ENCODE data around the gene PCNX2. TPM values are rescaled to one million over a fixed set of nuclear protein-coding genes. Genes with fewer than 3 reads are reported as not detected.
"Not testable (repeated sequence)": the region's sequence is repeated elsewhere in the genome, so short reads cannot be mapped to it uniquely, and the experiment has no call there.

Gene PCNX2
- total RNA-seq, 1 experiment from 2014 or later: 96.2 TPM

- H3K79me2 ChIP-seq (ENCODE audit: low read length): no peaks in the 10 kb centered on the region
- no peak overlapping the region for H3K4me3 ChIP-seq (ENCODE audit: low read length)
- peaks cover 54% of the 10 kb centered on the region for H3K36me3 ChIP-seq (ENCODE audit: insufficient read depth, low read length)
- no peak overlapping the region for H2AFZ ChIP-seq (ENCODE audit: low read length)
- H3K27ac ChIP-seq (ENCODE audit: low read length): no peak overlapping the region
- no peaks in the 10 kb centered on the region for H3K9me2 ChIP-seq (replicated peaks; ENCODE audit: insufficient read depth, low read length)
- H3K4me2 ChIP-seq (ENCODE audit: low read depth, low read length, poor library complexity, severe bottlenecking): no peak overlapping the region
- DNase-seq: no peak
- no peaks in the 10 kb centered on the region for H4K20me1 ChIP-seq (ENCODE audit: insufficient read depth, low read depth, low read length)
- H3K27me3 ChIP-seq (ENCODE audit: low read length): no peaks in the 10 kb centered on the region
- no peak overlapping the region for H3K9ac ChIP-seq (ENCODE audit: low read length)
- no peaks in the 10 kb centered on the region for H3K4me1 ChIP-seq (ENCODE audit: low read length)
- H3K9me3 ChIP-seq (ENCODE audit: low read length): peaks cover 7% of the 10 kb centered on the region; the same call in 1 of the 2 replicates
Observed at GRCh38 chr1:233193741-233194140, 101.8 kb downstream of the PCNX2 start.

GRCh38 chr1:233190987-233191386, 104.5 kb downstream of the PCNX2 start:
- no peak overlapping the region for H3K9ac ChIP-seq (ENCODE audit: low read length)
- DNase-seq: no peak
- H3K27ac ChIP-seq (ENCODE audit: low read length): no peak overlapping the region
- H3K79me2 ChIP-seq (ENCODE audit: low read length): no peaks in the 10 kb centered on the region
- no peak overlapping the region for H3K4me2 ChIP-seq (ENCODE audit: low read depth, low read length, poor library complexity, severe bottlenecking)
- H3K9me2 ChIP-seq (replicated peaks; ENCODE audit: insufficient read depth, low read length): no peaks in the 10 kb centered on the region
- peaks cover 34% of the 10 kb centered on the region for H3K36me3 ChIP-seq (ENCODE audit: insufficient read depth, low read length)
- no peak overlapping the region for H2AFZ ChIP-seq (ENCODE audit: low read length)
- H3K9me3 ChIP-seq (ENCODE audit: low read length): 0 out of 2 replicates have a peak, but pooled peaks cover 3% of the 10 kb centered on the region
- no peaks in the 10 kb centered on the region for H3K27me3 ChIP-seq (ENCODE audit: low read length)
- no peaks in the 10 kb centered on the region for H3K4me1 ChIP-seq (ENCODE audit: low read length)
- H4K20me1 ChIP-seq (ENCODE audit: insufficient read depth, low read depth, low read length): no peaks in the 10 kb centered on the region
- no peak overlapping the region for H3K4me3 ChIP-seq (ENCODE audit: low read length)

- Histone ChIP-seq H3K36me3 (ENCODE audit: insufficient read depth, low read length) (peaks cover 23% of the 10 kb centered on the region; the same call in 1 of the 2 replicates), H3K9ac (ENCODE audit: low read length) (no peak overlapping the region), H3K4me1 (ENCODE audit: low read length) (no peaks in the 10 kb centered on the region), H3K27me3 (ENCODE audit: low read length) (no peaks in the 10 kb centered on the region), H4K20me1 (ENCODE audit: insufficient read depth, low read depth, low read length) (no peaks in the 10 kb centered on the region), H3K4me3 (ENCODE audit: low read length) (no peak overlapping the region), H3K79me2 (ENCODE audit: low read length) (no peaks in the 10 kb centered on the region), H3K27ac (ENCODE audit: low read length) (no peak overlapping the region), H3K4me2 (ENCODE audit: low read depth, low read length, poor library complexity, severe bottlenecking) (no peak overlapping the region), H3K9me3 (ENCODE audit: low read length) (no peaks in the 10 kb centered on the region), H2AFZ (ENCODE audit: low read length) (no peak overlapping the region), H3K9me2 (replicated peaks; ENCODE audit: insufficient read depth, low read length) (no peaks in the 10 kb centered on the region)
- no peak for DNase-seq
Observed at GRCh38 chr1:233189526-233189925, 106.0 kb downstream of the PCNX2 start.

GRCh38 chr1:233188061-233188460, 107.5 kb downstream of the PCNX2 start:
- no peaks in the 10 kb centered on the region for H3K9me3 ChIP-seq (ENCODE audit: low read length)
- H3K9me2 ChIP-seq (replicated peaks; ENCODE audit: insufficient read depth, low read length): no peaks in the 10 kb centered on the region
- H3K27ac ChIP-seq (ENCODE audit: low read length): no peak overlapping the region
- H3K9ac ChIP-seq (ENCODE audit: low read length): no peak overlapping the region
- H3K36me3 ChIP-seq (ENCODE audit: insufficient read depth, low read length): peaks cover 23% of the 10 kb centered on the region; the same call in 1 of the 2 replicates
- no peak overlapping the region for H2AFZ ChIP-seq (ENCODE audit: low read length)
- no peaks in the 10 kb centered on the region for H3K27me3 ChIP-seq (ENCODE audit: low read length)
- no peak overlapping the region for H3K4me3 ChIP-seq (ENCODE audit: low read length)
- no peaks in the 10 kb centered on the region for H3K79me2 ChIP-seq (ENCODE audit: low read length)
- H3K4me2 ChIP-seq (ENCODE audit: low read depth, low read length, poor library complexity, severe bottlenecking): no peak overlapping the region
- H3K4me1 ChIP-seq (ENCODE audit: low read length): no peaks in the 10 kb centered on the region
- DNase-seq: no peak
- no peaks in the 10 kb centered on the region for H4K20me1 ChIP-seq (ENCODE audit: insufficient read depth, low read depth, low read length)

- H3K79me2 ChIP-seq (ENCODE audit: low read length): no peaks in the 10 kb centered on the region
- peaks cover 16% of the 10 kb centered on the region for H3K36me3 ChIP-seq (ENCODE audit: insufficient read depth, low read length)
- no peaks in the 10 kb centered on the region for H3K27me3 ChIP-seq (ENCODE audit: low read length)
- no peak overlapping the region for H3K27ac ChIP-seq (ENCODE audit: low read length)
- H3K4me3 ChIP-seq (ENCODE audit: low read length): no peak overlapping the region
- H4K20me1 ChIP-seq (ENCODE audit: insufficient read depth, low read depth, low read length): no peaks in the 10 kb centered on the region
- peaks cover 4% of the 10 kb centered on the region; the same call in 1 of the 2 replicates for H3K9me3 ChIP-seq (ENCODE audit: low read length)
- no peaks in the 10 kb centered on the region for H3K9me2 ChIP-seq (replicated peaks; ENCODE audit: insufficient read depth, low read length)
- H3K4me2 ChIP-seq (ENCODE audit: low read depth, low read length, poor library complexity, severe bottlenecking): no peak overlapping the region
- no peak for DNase-seq
- H3K4me1 ChIP-seq (ENCODE audit: low read length): no peaks in the 10 kb centered on the region
- H2AFZ ChIP-seq (ENCODE audit: low read length): no peak overlapping the region
- no peak overlapping the region for H3K9ac ChIP-seq (ENCODE audit: low read length)
Observed at GRCh38 chr1:233183226-233184020, 112.1 kb downstream of the PCNX2 start.

GRCh38 chr1:233182587-233182986, 112.9 kb downstream of the PCNX2 start:
- Histone ChIP-seq H3K79me2 (ENCODE audit: low read length) (no peaks in the 10 kb centered on the region), H3K4me1 (ENCODE audit: low read length) (no peaks in the 10 kb centered on the region), H3K27ac (ENCODE audit: low read length) (no peak overlapping the region), H3K9ac (ENCODE audit: low read length) (no peak overlapping the region), H4K20me1 (ENCODE audit: insufficient read depth, low read depth, low read length) (no peaks in the 10 kb centered on the region), H3K36me3 (ENCODE audit: insufficient read depth, low read length) (peaks cover 24% of the 10 kb centered on the region), H3K9me3 (ENCODE audit: low read length) (peaks cover 6% of the 10 kb centered on the region; the same call in 1 of the 2 replicates), H3K27me3 (ENCODE audit: low read length) (no peaks in the 10 kb centered on the region), H3K4me2 (ENCODE audit: low read depth, low read length, poor library complexity, severe bottlenecking) (no peak overlapping the region), H3K4me3 (ENCODE audit: low read length) (no peak overlapping the region), H2AFZ (ENCODE audit: low read length) (no peak overlapping the region), H3K9me2 (replicated peaks; ENCODE audit: insufficient read depth, low read length) (no peaks in the 10 kb centered on the region)
- no peak for DNase-seq

- Histone ChIP-seq H3K4me3 (ENCODE audit: low read length) (no peak overlapping the region), H4K20me1 (ENCODE audit: insufficient read depth, low read depth, low read length) (no peaks in the 10 kb centered on the region), H3K9me2 (replicated peaks; ENCODE audit: insufficient read depth, low read length) (no peaks in the 10 kb centered on the region), H3K27ac (ENCODE audit: low read length) (no peak overlapping the region), H3K79me2 (ENCODE audit: low read length) (no peaks in the 10 kb centered on the region), H3K36me3 (ENCODE audit: insufficient read depth, low read length) (peaks cover 36% of the 10 kb centered on the region), H3K27me3 (ENCODE audit: low read length) (no peaks in the 10 kb centered on the region), H3K9me3 (ENCODE audit: low read length) (peaks cover 6% of the 10 kb centered on the region; the same call in 1 of the 2 replicates), H3K4me2 (ENCODE audit: low read depth, low read length, poor library complexity, severe bottlenecking) (no peak overlapping the region), H3K9ac (ENCODE audit: low read length) (no peak overlapping the region), H2AFZ (ENCODE audit: low read length) (no peak overlapping the region), H3K4me1 (ENCODE audit: low read length) (no peaks in the 10 kb centered on the region)
- no peak for DNase-seq
Observed at GRCh38 chr1:233180641-233181364, 114.7 kb downstream of the PCNX2 start.

GRCh38 chr1:233179638-233180037, 115.9 kb downstream of the PCNX2 start:
- not testable (repeated sequence) for H3K4me1 ChIP-seq (ENCODE audit: low read length); H3K27me3 ChIP-seq (ENCODE audit: low read length); H3K9ac ChIP-seq (ENCODE audit: low read length); H3K4me3 ChIP-seq (ENCODE audit: low read length); H3K9me3 ChIP-seq (ENCODE audit: low read length); DNase-seq; H3K9me2 ChIP-seq (replicated peaks; ENCODE audit: insufficient read depth, low read length); H2AFZ ChIP-seq (ENCODE audit: low read length); H3K79me2 ChIP-seq (ENCODE audit: low read length); H4K20me1 ChIP-seq (ENCODE audit: insufficient read depth, low read depth, low read length); H3K4me2 ChIP-seq (ENCODE audit: low read depth, low read length, poor library complexity, severe bottlenecking); H3K27ac ChIP-seq (ENCODE audit: low read length)
- peaks cover 47% of the 10 kb centered on the region for H3K36me3 ChIP-seq (ENCODE audit: insufficient read depth, low read length)

Data from Karpas-422 (cell line).